Right lobe of liver (tissue), 4 donors: Measurements from ENCODE around the gene RPS6KA2.
A peak's percentile ranks its signal among the peaks of the same experiment; 100 is the strongest.

Source experiments
- CTCF ChIP-seq, 4 donors: fragments of 200-600 bp in 3 of 4; fragments of 450-650 bp in 1 of 4; IDR thresholded peaks; one replicate each; pipeline versions ENCODE4 v1.5.1 to v1.8.0; 2016 to 2022; ENCODE audit warnings: antibody characterized with exemption in 4 of 4, mild to moderate bottlenecking in 2 of 4
- POLR2A ChIP-seq: fragments of 450-650 bp; IDR thresholded peaks from one replicate; pipeline ENCODE4 v1.6.1; 2017; ENCODE audit warnings: antibody characterized with exemption, mild to moderate bottlenecking
- donor health status: DM: no; HTN: no; CAD: no.
- donor health status: DM: no; HTN: no; CAD: no.
- donor health status: DM: no; HTN: yes; CAD: no.

GRCh38 chr6:166514196-166514595 is 112.9 kb downstream of the RPS6KA2 start:
- TF ChIP-seq CTCF (IDR thresholded peaks at IDR 0.05) = peak in 1 of 4 donors; percentile 5
- no peak for TF ChIP-seq POLR2A
